Astrocyte (in vitro differentiated cells and primary cell): ENCODE data around the gene XXYLT1.

Source experiments
- EZH2 ChIP-seq: IDR thresholded peaks from 2 replicates; pipeline ENCODE4 v1.6.1; 2012; ENCODE audit warnings: mild to moderate bottlenecking, low read length, inconsistent platforms; ENCODE audit not compliant: insufficient read depth
- TF ChIP-seq, protein P1 (sequence below): IDR thresholded peaks from 2 replicates; pipeline ENCODE4 v1.5.1; 2011; ENCODE audit warnings: low read depth, mild to moderate bottlenecking, inconsistent platforms, low read length, moderate library complexity; ENCODE audit not compliant: insufficient read depth

GRCh38 chr3:195109098-195109657 is 161.8 kb downstream of the XXYLT1 start:
- TF ChIP-seq EZH2: no peak
- TF ChIP-seq, protein P1, sequence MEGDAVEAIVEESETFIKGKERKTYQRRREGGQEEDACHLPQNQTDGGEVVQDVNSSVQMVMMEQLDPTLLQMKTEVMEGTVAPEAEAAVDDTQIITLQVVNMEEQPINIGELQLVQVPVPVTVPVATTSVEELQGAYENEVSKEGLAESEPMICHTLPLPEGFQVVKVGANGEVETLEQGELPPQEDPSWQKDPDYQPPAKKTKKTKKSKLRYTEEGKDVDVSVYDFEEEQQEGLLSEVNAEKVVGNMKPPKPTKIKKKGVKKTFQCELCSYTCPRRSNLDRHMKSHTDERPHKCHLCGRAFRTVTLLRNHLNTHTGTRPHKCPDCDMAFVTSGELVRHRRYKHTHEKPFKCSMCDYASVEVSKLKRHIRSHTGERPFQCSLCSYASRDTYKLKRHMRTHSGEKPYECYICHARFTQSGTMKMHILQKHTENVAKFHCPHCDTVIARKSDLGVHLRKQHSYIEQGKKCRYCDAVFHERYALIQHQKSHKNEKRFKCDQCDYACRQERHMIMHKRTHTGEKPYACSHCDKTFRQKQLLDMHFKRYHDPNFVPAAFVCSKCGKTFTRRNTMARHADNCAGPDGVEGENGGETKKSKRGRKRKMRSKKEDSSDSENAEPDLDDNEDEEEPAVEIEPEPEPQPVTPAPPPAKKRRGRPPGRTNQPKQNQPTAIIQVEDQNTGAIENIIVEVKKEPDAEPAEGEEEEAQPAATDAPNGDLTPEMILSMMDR: no peak
